Activated CD8-positive, alpha-beta memory T cell treated with anti-CD3 and anti-CD28 coated beads, Interleukin-2, amount 50 U/mL, for 48 hours (primary cell): ENCODE results near the gene SERPINB6.
"Not testable (repeated sequence)": the region's sequence is repeated elsewhere in the genome, so short reads cannot be mapped to it uniquely, and the experiment has no call there.

Experiments used
- DNase-seq: peaks from one replicate; pipeline ENCODE4 v3.0.0-alpha.2; 2020

The SERPINB6 gene

DNA sequence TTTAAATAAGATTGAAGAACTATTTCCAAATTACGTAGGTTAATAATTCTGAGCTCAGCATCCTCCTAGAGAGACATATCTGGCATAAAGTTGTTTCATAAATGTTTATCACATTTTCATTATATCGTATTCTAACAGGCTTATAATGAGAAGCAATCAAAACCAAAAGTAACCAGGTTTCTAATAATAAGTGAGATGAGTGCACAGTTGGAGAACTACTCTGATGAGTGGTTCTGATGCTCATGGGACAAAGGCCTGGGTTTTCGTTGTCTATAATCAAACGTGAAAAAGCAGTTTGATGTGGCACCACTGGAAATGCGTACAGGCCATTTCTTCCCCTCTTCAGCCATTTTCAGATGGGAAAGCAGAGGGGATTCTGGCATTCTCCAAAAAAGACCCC is 4.7 kb upstream of the SERPINB6 start:
- DNase-seq = peak; percentile 45

GRCh38 chr6:2973676-2974075 is 2.3 kb upstream of the SERPINB6 start:
- DNase-seq = peak; percentile 51

- DNase-seq = peak; percentile 26
Measured at GRCh38 chr6:2973180-2973579, 1.8 kb upstream of the SERPINB6 start.

DNA sequence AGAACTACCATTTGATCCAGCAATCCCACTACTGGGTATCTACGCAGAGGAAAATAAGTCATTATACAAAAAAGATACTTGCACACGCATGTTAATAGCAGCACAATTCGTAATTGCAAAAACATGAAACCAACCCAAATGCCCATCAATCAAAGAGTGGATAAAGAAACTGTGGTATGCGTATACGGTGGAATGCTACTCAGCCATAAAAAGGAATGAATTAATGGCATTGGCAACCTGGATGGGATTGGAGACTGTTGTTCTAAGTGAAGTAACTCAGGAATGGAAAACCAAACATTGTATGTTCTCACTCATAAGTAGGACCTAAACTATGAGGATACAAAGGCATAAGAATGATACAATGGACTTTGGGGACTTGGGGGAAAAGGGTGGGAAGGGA is 1.3 kb upstream of the SERPINB6 start:
- not testable (repeated sequence) for DNase-seq

DNA sequence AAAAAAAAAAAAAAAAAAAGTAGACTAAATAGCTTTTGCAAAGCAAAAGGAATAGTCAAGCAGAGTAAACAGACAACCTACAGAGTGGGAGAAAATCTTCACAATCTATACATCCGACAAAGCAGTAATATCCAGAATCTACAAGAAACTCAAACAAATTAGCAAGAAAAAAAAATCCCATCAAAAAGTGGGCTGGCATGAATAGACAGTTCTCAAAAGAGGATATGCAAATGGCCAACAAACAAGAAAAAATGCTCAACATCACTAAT is 786 bp upstream of the SERPINB6 start:
- DNase-seq = not testable (repeated sequence)

GRCh38 chr6:2970753-2971419 is 481 bp downstream of the SERPINB6 start:
- peak; percentile 82 for DNase-seq

DNA sequence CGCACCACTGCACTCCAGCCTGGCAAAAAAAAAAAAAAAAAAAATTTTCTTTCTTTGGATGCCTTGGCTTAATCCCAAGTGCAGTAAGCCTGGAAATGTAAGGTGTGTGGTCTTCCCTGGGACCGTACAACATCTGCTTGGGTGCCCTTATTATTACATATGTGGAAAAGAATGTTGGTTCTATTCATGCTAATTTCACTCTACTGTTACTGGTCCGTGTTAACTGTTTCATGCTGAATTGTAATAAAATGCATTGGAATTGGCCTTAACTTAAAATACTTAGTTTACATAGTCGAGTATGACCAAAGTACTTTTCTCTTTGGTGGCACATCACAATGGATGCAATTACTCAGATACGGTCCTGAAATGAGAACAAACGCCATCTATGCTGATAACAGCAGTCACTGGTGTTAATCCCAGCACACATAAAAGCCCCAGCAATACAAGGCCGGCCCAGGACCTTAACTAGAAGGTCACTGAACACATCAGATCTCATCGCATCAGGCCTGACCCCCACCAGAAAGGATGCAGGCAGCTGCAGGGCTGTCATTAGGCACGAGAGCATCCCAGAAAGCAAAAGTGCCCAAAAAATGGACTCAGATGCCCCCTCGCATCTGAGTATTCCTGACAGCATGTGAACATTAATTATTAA is 1.2 kb downstream of the SERPINB6 start:
- DNase-seq = peak; percentile 56

DNA sequence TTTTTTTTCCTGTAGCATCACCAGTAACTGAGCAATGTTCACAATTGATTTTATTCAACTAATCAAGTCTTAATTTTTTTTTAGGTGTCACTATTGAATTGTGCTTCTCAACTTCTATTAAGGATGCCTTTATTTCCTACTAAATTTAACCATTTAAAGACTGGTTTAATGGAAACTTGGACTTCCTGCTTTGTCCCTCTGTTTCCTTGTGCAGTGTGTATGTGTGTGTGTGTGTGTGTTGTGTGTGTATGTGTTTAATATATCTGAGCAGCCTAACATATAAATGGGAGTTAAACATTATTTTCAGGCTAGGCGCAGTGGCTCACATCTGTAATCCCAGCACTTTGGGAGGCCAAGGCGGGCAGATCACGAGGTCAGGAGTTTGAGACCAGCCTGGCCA is 1.8 kb downstream of the SERPINB6 start:
- peak; percentile 18 for DNase-seq

DNA sequence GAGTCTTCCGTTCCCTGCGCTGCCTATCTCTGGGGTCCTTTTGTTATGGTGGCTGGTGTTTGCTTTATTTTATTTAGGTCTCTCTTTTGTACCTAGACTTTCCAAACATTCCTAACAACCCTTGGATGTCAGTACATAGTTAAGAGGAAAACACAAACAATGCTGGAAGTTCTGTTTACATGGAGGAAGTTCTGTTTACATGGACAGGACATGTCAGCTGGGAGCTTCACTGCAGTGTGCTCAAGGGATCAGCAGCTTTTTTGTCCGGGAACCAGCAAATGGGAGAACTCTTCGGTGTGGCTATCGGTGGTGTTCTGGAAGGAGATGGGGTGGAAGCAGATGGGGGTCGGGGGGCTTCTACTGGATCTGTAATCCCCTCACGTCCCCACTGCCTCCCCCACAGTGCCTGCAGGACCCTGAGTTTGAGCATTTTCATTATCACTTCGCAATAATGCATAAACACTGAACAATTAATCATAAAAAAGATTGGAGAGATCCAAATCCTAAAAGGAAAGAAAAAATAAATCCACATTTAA is 2.7 kb downstream of the SERPINB6 start:
- peak; percentile 13 for DNase-seq

- DNase-seq = no peak
Measured at GRCh38 chr6:2967936-2968335, 3.4 kb downstream of the SERPINB6 start.

DNA sequence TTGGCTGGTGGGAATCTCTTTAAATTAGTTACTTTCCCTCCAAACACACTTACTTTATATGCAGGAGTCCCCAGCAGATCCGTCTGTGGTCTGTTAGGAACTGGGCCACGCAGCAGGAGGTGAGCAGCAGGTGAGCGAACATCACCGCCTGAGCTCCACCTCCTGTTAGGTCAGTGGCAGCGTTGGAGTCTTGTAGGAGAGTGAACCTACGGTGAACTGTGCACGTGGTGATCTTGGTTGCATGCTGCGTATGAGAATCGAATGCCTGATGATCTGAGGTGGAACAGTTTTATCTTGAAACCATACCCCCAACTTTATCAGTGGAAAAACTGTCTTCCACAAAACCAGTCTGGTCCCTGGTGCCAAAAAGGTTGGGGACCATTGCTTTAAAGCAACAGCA is 5.0 kb downstream of the SERPINB6 start:
- DNase-seq = peak; percentile 34

DNA sequence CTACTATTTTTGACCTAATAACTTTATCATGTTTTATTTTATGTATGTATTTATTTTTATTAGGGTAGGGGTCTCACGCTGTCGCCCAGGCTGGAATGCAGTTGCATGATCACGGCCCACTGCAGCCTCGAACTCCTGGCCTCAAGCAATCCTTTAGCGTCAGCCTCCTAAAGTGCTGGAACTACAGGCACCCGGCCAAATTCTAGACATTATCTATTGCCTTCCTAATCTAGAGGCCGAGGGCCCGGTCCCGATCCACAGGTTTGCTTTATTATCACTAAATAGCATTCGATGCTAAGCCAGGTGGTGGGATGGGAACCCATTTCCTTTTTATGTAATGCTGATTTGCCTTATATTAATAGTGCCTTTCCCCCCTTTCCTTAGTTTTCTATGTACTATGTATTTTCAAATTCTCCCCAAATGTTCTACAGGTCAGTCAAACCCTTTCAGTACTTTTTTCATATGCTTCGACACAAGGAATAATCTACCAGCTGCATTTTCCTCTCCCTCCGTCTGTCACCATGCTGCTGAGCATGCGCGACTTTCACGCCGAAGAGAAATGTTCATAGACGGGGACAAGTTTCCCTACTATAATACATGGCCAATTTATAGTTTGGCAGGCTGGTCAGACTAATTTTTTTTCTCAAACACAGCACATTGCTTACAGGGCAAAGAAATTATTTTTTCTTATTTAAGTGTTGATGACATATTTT is 6.4 kb downstream of the SERPINB6 start:
- peak; percentile 23 for DNase-seq

DNA sequence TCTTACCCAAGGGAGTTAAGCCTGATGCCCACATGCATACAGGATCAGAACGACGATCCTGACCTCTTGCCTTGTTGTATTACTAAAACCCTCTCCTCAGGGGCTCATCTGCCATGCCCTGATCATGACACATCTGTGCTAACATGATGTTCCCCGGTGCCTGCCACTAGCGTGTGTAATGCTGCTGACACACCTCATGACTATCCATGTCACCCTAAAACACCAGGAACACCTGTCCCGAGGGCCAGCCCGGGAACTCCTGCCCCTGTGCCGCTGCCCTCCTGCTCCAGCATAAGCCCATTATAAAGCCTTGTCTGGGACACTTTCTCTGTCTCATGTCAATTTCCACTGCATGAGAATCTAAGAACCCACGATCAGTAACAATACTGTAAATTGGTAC is 7.6 kb downstream of the SERPINB6 start:
- peak; percentile 10 for DNase-seq

- DNase-seq = no peak
Measured at GRCh38 chr6:2962636-2963035, 8.7 kb downstream of the SERPINB6 start.

DNA sequence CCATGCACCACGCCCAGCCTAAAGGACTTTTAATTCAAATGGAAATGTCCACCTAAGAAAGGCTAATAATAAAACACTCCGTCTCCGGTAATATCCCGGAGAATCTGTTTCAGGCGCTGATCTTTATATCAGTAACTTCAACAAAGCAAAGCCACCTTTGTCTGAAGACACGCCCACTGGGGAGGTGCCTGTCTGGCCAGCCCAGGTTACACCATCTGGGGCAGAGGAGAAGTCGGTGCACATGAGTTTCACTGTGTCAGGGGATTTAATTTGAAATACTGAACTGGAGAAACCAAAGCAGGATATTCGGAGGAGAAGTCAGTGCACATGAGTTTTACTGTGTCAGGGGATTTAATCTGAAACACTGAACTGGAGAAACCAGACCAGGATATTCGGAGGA is 9.4 kb downstream of the SERPINB6 start:
- DNase-seq = peak; percentile 40

GRCh38 chr6:2961506-2961905 is 9.9 kb downstream of the SERPINB6 start:
- peak; percentile 20 for DNase-seq

GRCh38 chr6:2960935-2961334 is 10.4 kb downstream of the SERPINB6 start:
- DNase-seq = peak; percentile 18

DNA sequence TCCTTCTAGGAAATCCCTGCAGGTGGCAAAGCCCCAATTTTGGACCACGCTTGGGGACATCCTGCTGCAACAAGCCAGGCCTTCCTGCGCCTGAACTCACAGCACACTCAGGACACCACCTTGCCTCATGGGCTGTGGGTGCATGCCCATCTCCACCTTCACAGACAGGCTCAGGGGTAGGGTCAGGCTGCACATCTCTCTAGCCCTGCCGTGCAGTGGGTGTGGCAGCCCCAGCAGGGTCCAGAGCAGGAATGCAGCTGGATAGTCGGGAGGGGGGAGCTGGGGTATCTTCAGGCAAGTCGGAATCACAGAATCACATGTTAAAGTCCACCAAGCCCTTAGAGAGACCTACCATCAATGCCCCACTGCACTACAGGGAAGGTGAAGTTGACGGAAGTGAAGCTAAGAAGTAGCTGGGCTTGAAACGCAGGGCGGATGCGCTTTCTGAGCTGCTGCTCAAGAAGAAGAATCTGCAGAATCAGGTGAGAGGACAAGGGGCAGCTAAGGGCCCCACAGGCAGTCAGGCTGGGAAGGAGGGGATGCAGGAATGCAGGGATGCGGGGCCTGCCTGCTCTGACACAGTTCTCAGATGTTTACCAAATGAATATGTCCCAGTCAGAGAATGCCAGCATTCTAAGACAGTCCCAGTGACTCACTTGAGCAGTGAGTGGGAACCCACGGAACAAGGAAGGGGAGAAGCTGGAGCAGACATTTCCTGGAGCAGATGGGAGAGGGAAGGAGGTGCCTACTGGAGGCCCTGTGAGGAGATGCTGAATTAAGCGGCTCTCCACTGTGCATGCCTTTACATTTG is 11.3 kb downstream of the SERPINB6 start:
- peak; percentile 45 for DNase-seq

GRCh38 chr6:2958776-2959175 is 12.6 kb downstream of the SERPINB6 start:
- DNase-seq = no peak

GRCh38 chr6:2958331-2958711 is 13.0 kb downstream of the SERPINB6 start:
- DNase-seq = peak; percentile 49

GRCh38 chr6:2957696-2958330 is 13.6 kb downstream of the SERPINB6 start:
- peak; percentile 39 for DNase-seq

DNA sequence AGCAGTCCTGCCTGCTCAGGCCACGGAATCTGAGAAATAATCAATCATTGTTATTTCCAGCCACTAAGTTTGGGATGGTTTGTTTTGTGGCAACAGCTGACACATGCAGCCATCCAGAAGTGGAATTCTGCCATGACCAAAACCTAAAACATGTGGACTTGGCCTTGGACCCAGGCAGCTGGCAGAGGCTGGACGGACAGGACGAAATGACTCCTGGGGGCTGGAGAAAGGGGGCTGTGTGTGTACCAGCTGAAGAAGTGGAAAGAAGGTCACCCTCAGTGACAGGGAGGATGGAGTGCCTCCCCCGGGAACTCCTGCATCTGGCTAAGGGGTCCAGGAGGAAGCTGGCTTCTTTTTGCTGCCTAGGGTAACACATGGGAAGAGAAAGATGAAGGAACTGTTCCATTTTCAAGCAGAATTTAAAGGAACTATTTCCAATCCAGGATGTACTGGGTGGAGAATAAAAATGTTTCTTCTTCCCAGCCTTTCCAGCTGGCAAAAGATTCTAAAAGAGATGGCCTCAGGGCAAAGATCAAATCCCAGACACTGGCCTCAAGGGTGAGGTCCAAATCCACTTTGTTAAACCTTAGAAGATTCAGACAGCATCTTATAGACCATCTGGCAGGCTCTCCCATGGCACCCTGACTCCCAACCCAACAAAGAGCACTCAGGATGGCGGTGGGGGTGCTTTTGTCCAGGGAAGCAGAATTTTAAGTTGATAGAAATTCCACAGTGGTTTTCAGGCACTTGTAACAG is 14.3 kb downstream of the SERPINB6 start:
- DNase-seq = peak; percentile 33
